NB4 (cell line): ENCODE results near the gene CACNA1A.

Experiments
- MYC ChIP-seq: IDR thresholded peaks from 2 replicates; pipeline ENCODE4 v1.6.1; 2011; ENCODE audit warnings: low read depth, low read length
- POLR2A ChIP-seq: IDR thresholded peaks from 2 replicates; pipeline ENCODE4 v1.6.1; 2011; ENCODE audit warnings: mild to moderate bottlenecking; ENCODE audit not compliant: insufficient read length; ENCODE audit errors: extremely low read depth
- TF ChIP-seq, protein P1 (sequence below): IDR thresholded peaks from one replicate; pipeline ENCODE4 v1.5.1; 2012; ENCODE audit warnings: low read depth, low read length
- TF ChIP-seq, protein P2 (sequence below): IDR thresholded peaks from 2 replicates; pipeline ENCODE4 v1.6.1; 2011; ENCODE audit warnings: low read depth, low read length

- TF ChIP-seq, protein P1, sequence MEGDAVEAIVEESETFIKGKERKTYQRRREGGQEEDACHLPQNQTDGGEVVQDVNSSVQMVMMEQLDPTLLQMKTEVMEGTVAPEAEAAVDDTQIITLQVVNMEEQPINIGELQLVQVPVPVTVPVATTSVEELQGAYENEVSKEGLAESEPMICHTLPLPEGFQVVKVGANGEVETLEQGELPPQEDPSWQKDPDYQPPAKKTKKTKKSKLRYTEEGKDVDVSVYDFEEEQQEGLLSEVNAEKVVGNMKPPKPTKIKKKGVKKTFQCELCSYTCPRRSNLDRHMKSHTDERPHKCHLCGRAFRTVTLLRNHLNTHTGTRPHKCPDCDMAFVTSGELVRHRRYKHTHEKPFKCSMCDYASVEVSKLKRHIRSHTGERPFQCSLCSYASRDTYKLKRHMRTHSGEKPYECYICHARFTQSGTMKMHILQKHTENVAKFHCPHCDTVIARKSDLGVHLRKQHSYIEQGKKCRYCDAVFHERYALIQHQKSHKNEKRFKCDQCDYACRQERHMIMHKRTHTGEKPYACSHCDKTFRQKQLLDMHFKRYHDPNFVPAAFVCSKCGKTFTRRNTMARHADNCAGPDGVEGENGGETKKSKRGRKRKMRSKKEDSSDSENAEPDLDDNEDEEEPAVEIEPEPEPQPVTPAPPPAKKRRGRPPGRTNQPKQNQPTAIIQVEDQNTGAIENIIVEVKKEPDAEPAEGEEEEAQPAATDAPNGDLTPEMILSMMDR, result peak; percentile 33
- TF ChIP-seq POLR2A (no peak), MYC (no peak)
- TF ChIP-seq, protein P2, sequence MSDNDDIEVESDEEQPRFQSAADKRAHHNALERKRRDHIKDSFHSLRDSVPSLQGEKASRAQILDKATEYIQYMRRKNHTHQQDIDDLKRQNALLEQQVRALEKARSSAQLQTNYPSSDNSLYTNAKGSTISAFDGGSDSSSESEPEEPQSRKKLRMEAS, result no peak
Measured at GRCh38 chr19:13262450-13262849, 243.8 kb downstream of the CACNA1A start.
